HG03280 (cell line): Measurements from ENCODE around the gene TAAR1.
A peak's percentile ranks its signal among the peaks of the same experiment; 100 is the strongest.
"Not testable (repeated sequence)": the region's sequence is repeated elsewhere in the genome, so short reads cannot be mapped to it uniquely, and the experiment has no call there.

Experiments
- ATAC-seq: cut with Tn5 transposase; IDR thresholded peaks from one replicate; pipeline ENCODE4 v1.9.1; 2021; ENCODE audit warnings: mild to moderate bottlenecking, moderate library complexity; ENCODE audit not compliant: unreplicated experiment

Gene TAAR1

GRCh38 chr6:132663661-132664060 is 4.7 kb upstream of the TAAR1 start:
- no peak for ATAC-seq

- no peak for ATAC-seq
Observed at GRCh38 chr6:132661906-132662305, 2.9 kb upstream of the TAAR1 start.

- ATAC-seq: no peak
Observed at GRCh38 chr6:132651062-132651461, 7.9 kb downstream of the TAAR1 start.

- ATAC-seq: no peak
Observed at GRCh38 chr6:132650429-132650828, 8.6 kb downstream of the TAAR1 start.

GRCh38 chr6:132648828-132649227 is 10.2 kb downstream of the TAAR1 start:
- ATAC-seq: no peak

- ATAC-seq: peak; percentile 82
Observed at GRCh38 chr6:132648356-132648755, 10.6 kb downstream of the TAAR1 start.

GRCh38 chr6:132643547-132643946 is 15.4 kb downstream of the TAAR1 start:
- ATAC-seq: no peak

- ATAC-seq: not testable (repeated sequence)
Observed at GRCh38 chr6:132637135-132637534, 21.8 kb downstream of the TAAR1 start.

- ATAC-seq: not testable (repeated sequence)
Observed at GRCh38 chr6:132635906-132636305, 23.1 kb downstream of the TAAR1 start.

- not testable (repeated sequence) for ATAC-seq
Observed at GRCh38 chr6:132635288-132635687, 23.7 kb downstream of the TAAR1 start.

- ATAC-seq: no peak
Observed at GRCh38 chr6:132634796-132635195, 24.2 kb downstream of the TAAR1 start.

- ATAC-seq: no peak
Observed at GRCh38 chr6:132633362-132633761, 25.6 kb downstream of the TAAR1 start.

GRCh38 chr6:132624175-132624574 is 34.8 kb downstream of the TAAR1 start, which contains the start of gene TAAR2:
Gene TAAR2, minus strand, starts transcription at chr6:132624275. Its CDS starts 0 bp downstream, at chr6:132624275.
- ATAC-seq: no peak

GRCh38 chr6:132623106-132623845 is 35.7 kb downstream of the TAAR1 start:
- ATAC-seq: no peak

- ATAC-seq: no peak
Observed at GRCh38 chr6:132616677-132617076, 42.3 kb downstream of the TAAR1 start.

- no peak for ATAC-seq
Observed at GRCh38 chr6:132614554-132614953, 44.4 kb downstream of the TAAR1 start.

- no peak for ATAC-seq
Observed at GRCh38 chr6:132612449-132613108, 46.4 kb downstream of the TAAR1 start.

GRCh38 chr6:132611616-132612015 is 47.4 kb downstream of the TAAR1 start:
- ATAC-seq: no peak

GRCh38 chr6:132607544-132608233 is 51.3 kb downstream of the TAAR1 start:
- ATAC-seq: no peak

- no peak for ATAC-seq
Observed at GRCh38 chr6:132604635-132605152, 54.3 kb downstream of the TAAR1 start.

GRCh38 chr6:132600900-132601299 is 58.1 kb downstream of the TAAR1 start:
- not testable (repeated sequence) for ATAC-seq
